HG02678 (cell line): ENCODE data around the gene SNAP91.
"Not testable (repeated sequence)": the region's sequence is repeated elsewhere in the genome, so short reads cannot be mapped to it uniquely, and the experiment has no call there.

Experiments
- ATAC-seq: cut with Tn5 transposase; IDR thresholded peaks from one replicate; pipeline ENCODE4 v1.9.1; 2021; ENCODE audit warnings: mild to moderate bottlenecking, moderate library complexity; ENCODE audit not compliant: unreplicated experiment

SNAP91 gene

DNA sequence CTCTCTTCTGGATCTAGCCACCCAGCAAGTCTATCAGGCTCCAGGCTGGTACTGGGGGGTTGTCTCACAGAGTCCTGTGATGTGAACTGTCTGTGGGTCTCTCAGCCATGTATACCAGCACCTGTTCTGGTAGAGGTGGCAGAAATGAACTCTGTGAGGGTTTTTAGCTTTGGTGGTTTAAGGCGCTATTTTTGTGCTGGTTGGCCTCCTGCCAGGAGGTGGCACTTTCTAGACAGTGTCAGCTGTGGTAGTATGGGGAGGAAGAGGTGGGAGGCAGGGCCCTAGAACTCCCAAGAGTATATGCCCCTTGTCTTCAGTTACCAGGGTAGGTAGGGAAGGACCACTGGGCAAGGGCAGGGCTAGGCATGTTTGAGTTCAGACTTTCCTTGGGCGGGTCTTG is 75.8 kb downstream of the SNAP91 start:
- ATAC-seq = no peak

DNA sequence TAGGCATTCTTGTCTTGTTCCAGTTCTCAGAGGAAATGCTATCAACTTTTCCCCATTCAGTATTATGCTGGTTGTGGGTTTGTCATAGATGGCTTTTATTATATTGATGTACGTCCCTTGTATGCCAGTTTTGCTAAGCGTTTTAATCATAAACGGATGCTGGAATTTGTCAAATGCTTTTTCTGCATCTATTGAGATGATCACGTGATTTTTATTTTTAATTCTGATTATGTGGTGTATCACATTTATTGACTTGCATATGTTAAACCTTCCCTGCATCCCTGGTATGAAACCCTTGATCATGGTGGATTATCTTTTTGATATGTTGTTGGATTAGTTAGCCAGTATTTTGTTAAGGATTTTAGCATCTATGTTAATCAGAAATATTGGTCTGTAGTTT is 79.0 kb downstream of the SNAP91 start:
- not testable (repeated sequence) for ATAC-seq

DNA sequence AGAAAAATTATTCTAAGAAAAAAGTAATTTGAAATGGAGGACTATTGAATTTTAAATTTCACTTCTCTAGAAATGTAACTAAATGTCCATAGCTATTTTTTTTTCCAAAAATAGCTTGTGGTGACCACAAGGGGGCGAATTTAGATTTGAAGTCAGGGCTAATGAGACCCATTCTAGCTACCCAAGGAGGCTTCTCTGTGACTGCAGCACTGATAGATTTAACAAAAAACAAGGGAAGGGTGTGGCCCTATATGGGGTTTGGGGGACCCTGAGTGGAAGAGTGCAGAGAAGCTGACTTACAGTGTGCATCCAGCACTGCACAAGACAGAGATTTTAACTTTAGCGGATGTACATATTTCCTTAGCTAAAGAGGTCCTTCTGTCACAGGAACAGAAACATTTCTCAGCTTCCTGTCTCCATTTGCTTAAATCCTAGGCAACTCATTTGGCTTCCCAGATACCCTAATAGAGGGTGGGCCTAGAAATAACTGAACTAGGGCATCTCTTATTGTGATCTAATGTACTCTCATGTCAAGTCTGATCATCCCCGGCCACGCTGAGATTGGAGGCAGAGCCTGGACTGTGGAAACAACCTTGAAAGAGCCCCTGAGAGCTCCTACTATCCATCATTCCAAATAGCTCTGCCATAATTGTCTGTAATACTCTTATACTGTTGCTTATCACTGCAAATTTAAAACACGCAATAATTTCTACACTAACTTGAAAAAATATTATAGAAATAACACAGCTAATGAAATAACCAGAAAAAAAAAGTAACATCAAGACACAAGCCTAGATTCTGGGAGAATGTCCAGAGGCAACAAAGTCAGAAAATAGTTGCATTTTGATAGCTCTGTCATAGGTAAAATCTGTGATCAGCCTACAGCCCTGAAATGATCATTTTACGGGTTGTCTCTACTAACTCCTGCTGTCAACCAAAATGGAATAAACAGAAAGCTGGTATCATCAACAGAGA is 93.6 kb downstream of the SNAP91 start:
- peak; percentile 56 for ATAC-seq

DNA sequence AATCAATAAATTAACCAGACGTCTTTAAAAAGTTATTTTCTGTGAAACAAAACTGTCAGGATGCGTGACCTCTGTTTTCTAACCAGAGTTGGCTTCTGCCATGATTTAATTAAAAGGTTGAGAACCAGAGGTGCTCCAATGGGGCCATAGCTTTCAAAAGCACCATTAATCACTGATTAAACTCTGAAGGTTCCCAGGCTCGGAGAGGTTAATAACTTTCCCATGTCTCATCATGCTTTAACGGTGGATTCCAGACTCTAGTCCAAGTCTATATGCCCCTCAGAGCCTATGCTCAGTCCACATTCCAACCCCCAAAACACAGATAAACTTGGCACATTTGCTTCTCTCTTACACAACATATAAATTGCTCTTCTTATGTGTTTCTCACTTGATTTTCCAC is 95.5 kb downstream of the SNAP91 start:
- ATAC-seq = no peak

DNA sequence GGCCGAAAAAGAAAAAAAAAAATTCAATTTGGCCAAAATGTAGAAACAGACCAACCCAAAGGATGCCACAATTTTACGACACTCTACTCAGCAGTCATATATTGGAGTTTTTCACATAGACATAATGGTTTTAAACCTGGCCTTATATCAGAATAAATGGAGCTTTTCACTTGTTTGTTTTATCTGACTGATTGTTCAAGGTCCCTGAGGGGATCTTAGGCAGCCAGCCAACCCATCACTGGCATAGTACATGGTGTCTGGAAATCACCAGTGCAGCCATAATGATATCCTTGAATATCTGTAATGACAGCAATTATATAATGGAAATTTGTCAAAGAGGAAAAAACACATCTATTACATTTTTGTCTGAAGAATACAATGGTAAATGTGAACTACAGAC is 99.7 kb downstream of the SNAP91 start:
- no peak for ATAC-seq

DNA sequence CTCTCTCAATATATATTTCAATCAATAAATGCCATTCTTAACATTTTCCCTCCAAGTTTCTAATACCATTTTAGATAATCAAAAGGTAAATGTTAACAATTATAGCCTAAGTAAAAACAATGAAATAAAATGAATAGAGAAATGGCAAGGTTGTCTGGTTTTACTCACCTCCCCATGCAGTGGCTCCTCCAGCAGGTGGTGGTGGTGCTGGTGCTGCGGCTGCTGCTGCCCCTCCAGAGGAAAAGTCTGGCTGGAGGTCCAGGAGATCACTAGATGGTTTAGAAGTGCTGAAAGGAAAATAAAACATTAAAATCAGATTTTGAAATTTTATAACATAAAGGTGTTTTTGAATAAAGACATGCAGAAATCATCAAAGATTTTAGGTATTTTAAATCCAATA is 103.4 kb downstream of the SNAP91 start:
- ATAC-seq = no peak

DNA sequence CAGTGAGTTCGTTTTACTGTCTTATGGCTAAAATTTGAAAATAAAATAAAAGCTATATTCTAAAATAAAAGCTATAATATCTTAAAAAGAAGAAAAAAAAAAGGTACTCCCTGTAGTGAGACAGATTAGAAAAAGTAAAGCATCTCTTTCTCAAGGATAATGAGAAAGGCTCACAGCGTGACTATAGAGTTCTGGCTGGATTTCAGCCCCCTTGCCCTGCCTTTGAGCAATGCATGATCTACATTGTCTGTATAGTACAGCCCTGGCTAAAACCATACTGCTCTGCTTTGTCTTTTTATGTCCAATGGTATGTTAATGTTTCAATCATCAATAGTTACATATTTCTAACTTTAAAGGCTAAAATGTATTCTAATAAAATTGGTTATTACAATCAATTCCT is 105.3 kb downstream of the SNAP91 start:
- no peak for ATAC-seq

DNA sequence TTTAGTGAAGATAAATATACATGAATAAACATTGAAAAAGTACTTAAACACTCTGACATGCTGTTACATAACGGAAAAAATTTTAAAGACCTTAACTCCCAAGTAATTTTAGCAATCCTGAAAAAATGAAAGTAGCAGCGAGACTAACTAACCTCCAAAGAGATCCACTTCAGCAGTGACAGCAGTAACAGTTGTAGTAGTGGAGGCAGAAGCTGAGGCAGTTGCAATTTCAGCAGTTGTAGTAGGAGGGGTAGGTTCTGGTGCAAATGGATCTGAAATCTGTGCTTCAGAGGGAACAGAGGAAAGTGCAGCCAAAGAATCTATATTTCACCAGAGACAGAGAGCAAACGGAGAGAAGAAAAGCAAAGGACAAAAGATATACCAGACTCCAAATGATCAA is 107.8 kb downstream of the SNAP91 start:
- no peak for ATAC-seq

DNA sequence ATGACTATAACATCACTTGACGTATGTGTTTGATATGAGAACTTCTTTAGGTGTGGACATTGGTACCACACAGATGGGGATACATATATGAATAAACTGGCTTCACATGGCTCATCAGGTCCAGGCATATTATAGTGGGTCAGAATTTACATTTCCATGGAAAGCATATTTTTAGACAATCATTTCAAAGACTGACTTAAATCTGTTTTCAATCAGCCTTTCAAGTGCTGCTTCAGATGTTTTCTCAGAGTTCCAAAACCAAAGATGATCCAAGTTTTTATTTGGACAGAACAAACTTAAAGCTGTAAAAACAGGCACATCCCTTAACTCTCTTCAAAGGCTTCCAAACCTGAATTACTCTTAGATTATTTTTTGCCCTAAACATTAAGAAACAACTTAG is 108.4 kb downstream of the SNAP91 start:
- no peak for ATAC-seq

DNA sequence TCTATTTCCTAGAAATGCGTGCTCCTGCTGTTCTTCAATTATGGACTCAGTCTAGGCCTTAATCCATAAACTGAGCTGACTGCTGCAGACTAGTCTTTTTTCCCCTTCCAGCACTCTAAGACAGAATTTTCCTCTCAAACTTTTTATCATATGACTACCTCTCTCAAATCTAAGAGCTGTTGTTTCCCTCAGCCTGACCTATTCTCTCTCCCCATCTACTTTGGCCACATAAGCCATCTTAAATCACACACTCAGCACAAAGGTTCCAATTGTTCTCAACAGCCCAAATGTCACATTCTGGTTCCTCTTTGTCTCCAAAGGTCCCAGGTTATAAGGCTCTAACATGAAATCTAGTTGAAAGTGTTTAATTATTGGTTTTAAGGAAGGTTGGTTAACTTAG is 111.4 kb downstream of the SNAP91 start:
- no peak for ATAC-seq

DNA sequence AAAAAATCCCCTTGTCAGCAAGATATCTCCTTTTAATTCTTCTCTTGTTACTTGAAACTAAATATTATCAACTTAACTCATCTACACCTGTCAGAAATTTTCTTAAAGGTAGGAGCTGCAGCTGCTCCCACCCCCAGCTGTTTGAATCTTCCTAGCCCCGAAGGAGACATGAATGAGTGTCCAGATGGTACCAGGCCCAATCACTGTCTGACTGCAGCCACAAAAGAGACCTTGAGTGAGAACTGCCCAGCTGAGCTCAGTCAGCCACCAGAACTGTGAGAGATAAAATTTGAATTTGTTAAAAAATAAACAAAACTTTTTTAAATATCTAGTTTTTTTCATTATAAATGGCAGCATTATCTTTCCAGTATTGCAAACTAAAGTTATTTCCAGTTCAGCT is 111.8 kb downstream of the SNAP91 start:
- ATAC-seq = no peak

DNA sequence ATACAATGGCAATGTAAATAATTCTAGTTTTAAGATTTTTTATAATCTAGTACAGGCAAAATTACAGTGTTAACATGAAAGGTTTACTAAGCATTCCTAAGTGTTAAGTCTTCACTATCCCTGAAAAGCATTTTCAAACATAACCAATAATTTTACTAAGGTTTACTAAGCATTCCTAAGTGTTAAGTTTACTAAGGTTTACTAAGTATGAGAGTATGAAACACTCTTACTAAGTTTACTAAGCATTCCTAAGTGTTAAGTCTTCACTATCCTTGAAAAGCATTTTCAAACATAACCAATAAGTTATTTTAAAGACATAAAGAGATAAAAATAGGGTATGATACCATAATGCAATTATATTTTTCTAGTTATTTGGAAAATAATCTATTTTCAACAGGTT is 114.0 kb downstream of the SNAP91 start:
- ATAC-seq = no peak

DNA sequence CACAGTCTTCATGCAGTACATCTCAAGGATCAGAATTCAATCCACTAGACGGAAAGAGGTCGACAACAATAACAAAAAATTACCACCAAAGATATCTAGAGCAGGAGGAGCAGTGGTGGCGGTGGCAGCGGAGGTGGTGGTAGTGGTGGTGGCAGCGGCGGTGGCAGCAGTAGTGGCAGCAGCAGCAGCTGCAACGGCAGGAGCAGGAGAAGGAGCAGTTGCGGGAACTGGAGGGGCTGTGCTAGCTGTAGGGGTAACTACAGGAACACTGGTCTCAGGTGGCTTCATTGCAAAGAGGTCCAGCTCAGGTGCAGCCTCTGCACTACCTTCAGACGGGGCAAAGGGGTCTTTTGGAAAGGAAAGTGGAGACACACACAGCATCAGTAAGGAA is 115.5 kb downstream of the SNAP91 start:
- ATAC-seq = no peak

DNA sequence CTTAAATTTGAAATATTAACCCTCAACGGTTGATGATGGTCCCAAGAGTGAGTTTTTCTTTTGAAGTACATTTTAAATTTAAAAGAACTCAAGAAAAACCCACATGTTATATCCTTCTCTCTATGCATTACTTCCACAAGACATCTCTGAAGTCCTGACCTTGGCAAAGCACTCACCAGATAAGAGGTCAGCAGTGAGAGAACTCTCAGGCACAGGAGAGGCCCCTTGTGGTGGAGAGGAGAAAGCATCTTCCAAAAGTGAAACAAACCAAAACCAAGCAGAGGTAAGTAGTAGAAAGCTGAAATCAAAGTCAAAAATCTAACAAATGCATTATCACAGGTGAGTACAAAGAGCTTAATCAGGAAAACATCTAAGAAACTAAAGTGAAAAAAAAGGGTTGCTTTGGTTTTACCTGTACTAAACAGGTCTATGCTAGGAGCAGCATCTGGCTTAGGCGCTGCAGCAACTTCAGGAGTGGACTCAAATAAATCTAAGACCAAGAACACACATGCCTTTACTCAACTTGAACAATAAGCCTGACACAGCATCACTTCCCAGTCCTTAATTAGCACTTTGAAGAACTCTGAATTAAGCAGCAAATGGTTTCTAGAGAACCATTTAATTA is 116.0 kb downstream of the SNAP91 start:
- peak; percentile 94 for ATAC-seq

DNA sequence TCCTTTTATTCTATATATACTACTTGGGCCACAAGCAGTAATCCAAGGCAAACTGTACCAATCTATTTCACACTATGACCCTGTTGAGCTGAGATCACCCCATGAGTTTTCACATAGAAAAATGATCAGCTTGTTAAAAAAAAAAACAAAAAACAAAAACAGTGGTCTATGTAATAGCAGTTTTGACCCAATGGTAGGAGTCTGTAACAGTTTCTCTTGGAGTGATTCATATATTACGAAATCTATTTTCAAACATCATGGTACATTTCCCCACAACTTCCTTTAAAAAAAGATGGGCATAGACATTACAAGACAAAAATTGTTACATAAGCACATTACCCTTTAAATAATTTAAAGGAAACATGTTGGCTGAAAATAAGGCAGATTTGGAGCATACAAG is 118.5 kb downstream of the SNAP91 start:
- ATAC-seq = no peak

DNA sequence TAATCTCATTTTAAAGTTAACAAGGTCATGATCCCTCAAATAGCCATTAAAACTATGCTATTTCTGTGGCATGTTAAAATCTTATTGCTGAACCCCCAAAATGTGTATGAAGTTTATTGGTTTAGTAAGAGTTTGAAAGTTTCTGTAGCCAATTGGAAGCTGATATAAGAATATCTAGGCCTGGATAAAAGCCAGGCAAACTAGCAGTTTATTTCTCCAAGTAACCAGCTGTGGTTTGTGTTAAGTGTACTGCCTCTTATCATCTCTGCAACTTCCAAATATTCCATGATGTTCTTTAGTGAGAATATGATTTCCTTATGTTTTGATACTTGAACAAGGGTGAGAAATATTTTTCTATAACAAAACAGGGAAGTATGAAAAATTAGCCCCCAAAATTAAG is 119.8 kb downstream of the SNAP91 start:
- ATAC-seq = no peak

DNA sequence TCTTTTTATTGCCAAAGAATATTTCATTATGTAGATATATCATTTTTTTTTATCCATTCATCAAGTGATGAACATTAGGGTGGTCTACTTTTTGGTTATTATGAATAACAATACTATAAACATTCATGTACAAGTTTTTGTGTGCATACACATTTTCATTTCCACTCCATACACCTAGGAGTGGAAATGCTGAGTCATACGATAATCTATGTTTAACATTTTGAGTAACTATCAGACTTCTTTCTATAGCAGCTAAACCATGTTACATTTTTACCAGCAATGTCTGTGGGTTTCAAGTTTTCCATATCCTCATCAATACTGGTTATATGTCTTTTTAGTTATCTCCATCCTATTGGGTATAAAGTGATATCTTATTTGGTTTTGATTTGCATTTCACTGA is 130.8 kb downstream of the SNAP91 start:
- ATAC-seq = no peak

DNA sequence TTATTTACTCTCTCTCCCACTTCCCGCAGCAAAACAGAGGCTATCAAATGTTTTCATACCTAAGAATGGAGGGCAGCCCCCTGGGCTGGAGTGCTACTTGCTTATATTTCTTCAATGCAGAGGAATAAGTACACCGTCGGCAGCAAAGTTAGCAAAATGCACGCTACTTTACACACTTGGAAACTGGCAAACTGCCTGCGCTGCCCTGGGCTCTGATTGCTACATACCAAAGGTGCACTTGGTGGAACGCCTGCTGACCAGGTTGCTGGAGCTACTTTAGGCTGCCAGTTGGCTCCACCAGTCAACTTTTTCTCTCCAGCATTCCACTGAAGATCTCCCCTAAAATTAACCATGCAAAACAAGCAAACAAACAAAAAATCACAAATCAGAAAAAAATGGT is 134.1 kb downstream of the SNAP91 start:
- no peak for ATAC-seq

DNA sequence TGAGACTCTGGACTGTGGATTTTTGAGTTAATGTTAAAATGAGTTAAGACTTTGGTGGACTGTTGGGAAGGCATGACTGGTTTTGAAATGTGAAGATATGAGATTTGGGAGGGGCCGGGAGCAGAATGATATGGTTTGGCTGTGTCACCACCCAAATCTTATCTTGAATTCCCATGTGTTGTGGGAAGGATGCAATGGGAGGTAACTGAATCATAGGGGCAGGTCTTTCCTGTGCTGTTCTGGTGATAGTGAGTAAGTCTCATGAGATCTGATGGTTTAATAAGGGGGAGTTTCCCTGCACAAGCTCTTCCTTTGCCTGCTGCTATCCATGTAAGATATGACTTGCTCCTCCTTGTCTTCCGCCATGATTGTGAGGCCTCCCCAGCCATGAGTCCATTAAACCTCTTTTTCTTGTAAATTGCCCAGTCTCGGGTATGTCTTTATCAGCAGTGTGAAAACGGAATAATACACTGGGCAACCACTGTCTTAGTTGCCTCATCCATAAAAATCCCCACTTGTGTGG is 137.2 kb downstream of the SNAP91 start:
- not testable (repeated sequence) for ATAC-seq

DNA sequence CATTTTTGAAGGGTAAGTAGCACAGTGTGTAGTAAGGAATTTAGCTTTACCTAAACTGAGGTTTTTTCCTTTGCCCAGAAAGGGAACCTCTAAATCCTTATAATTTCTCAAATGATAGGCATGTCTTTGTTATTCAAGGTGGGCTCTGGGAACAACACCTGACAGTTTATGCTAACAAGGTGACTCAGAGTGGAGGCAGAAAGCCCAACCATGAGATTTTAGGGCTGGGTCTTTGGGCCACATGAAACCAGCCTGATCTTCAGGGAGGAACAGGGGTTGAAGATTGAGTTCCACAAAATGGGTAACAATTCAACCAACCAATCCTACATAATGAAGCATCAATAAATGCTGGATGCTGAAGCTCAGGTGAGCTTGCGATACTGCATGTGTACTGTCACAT is 149.9 kb downstream of the SNAP91 start:
- ATAC-seq = no peak

DNA sequence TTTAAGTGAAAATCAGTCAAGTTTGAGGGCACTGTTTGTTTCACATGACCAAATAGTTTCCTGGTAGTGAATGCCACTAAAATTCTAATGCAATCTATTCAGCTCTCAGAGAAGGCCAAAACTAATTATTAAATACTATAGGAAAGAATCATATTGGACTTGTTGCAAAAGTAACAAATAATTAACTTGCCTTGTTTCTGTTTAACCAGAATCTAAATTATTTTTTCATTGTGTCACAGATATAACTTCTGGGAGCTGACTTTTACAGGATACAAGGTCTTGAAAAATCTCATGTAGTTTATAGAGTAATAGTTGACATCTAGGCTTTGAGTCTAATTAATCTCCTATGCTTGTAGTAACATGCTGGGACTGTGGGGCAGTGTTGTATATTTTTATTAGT is 152.0 kb downstream of the SNAP91 start:
- ATAC-seq = no peak

DNA sequence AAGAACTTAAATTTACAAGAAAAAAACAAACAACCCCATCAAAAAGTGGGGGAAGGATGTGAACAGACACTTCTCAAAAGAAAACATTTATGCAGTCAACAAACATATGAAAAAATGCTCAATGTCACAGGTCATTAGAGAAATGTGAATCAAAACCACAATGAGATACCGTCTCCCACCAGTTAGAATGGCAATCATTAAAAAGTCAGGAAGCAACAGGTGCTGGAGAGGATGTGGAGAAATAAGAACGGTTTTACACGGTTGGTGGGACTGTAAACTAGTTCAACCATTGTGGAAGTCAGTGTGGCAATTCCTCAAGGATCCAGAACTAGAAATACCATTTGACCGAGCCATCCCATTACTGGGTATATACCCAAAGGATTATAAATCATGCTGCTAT is 157.2 kb downstream of the SNAP91 start:
- ATAC-seq = not testable (repeated sequence)
